ENCODE data around the gene THG1L. TPM values are rescaled to one million over a fixed set of nuclear protein-coding genes. Genes with fewer than 3 reads are reported as not detected.

Gene THG1L
- total RNA-seq, 4 donors from 2014 or later, result 10.3 to 13.9 (median 12.0) TPM

- intact Hi-C loops (cut with DNase I), result loop anchor here (10.0 kb wide), 3 partner anchors 265 to 595 kb away; partner anchors contain the start of gene MED7
- H3K36me3 ChIP-seq, result peaks cover 10 to 24% of the 10 kb centered on the region in 2 donors
- no peak for TF ChIP-seq POLR2A (IDR thresholded peaks at IDR 0.05)
Observed at GRCh38 chr5:157739388-157740228, 8.4 kb downstream of the THG1L start.

GRCh38 chr5:157740229-157740610, 9.0 kb downstream of the THG1L start:
- Histone ChIP-seq H3K27ac (no peak overlapping the region), H3K27me3 (no peaks in the 10 kb centered on the region), H3K4me3 (replicated peaks in 1 of 3) (no peak overlapping the region), H3K4me1 (peaks cover 10 to 13% of the 10 kb centered on the region in 2 donors), H3K36me3 (peaks cover 10 to 19% of the 10 kb centered on the region in 2 donors), H3K9me3 (no peaks in the 10 kb centered on the region)
- intact Hi-C loops (cut with DNase I), result loop anchor here (10.0 kb wide), 2 partner anchors 265 to 415 kb away; no protein-coding TSS in a partner anchor
- peak in 2 of 6 experiments; percentile 10 to 21 for TF ChIP-seq CTCF (IDR thresholded peaks at IDR 0.05)
- no peak for TF ChIP-seq POLR2A (IDR thresholded peaks at IDR 0.05)
- WGBS, 2 donors, result 47 to 58% methylated on average over 3 of the region's 3 CpGs
- no peak for DNase-seq

More at GRCh38 chr5:157739388-157740228, 8.4 kb downstream of the THG1L start:
- H3K27ac ChIP-seq, result no peak overlapping the region
- DNase-seq, result no peak
- H3K4me3 ChIP-seq (replicated peaks in 1 of 3), result no peak overlapping the region
- H3K27me3 ChIP-seq, result no peaks in the 10 kb centered on the region
- H3K4me1 ChIP-seq, result peaks cover 4 to 7% of the 10 kb centered on the region in 2 donors
- no peaks in the 10 kb centered on the region for H3K9me3 ChIP-seq
- 93% methylated on average over 12 of the region's 12 CpGs for WGBS, 2 donors

GRCh38 chr5:157741131-157741530, 9.9 kb downstream of the THG1L start:
- intact Hi-C loops (cut with DNase I), result loop anchor here (10.0 kb wide), 2 partner anchors 266 to 416 kb away; no protein-coding TSS in a partner anchor
- no peak overlapping the region for H3K27ac ChIP-seq
- H3K27me3 ChIP-seq, result no peaks in the 10 kb centered on the region
- 70 to 79% methylated on average over 4 of the region's 4 CpGs for WGBS, 2 donors
- H3K4me3 ChIP-seq (replicated peaks in 1 of 3), result no peak overlapping the region
- H3K36me3 ChIP-seq, result peaks cover 10 to 12% of the 10 kb centered on the region in 2 donors
- no peak for DNase-seq
- no peaks in the 10 kb centered on the region for H3K9me3 ChIP-seq
- peaks cover 10 to 15% of the 10 kb centered on the region in 2 donors for H3K4me1 ChIP-seq
- TF ChIP-seq POLR2A (IDR thresholded peaks at IDR 0.05), result no peak
- no peak for TF ChIP-seq CTCF (IDR thresholded peaks at IDR 0.05)

- peak; percentile 90 to 91 for DNase-seq
- intact Hi-C loops (cut with DNase I), result loop anchor here (10.0 kb wide), 2 partner anchors 269 to 419 kb away; no protein-coding TSS in a partner anchor
- WGBS, 2 donors, result 1% methylated on average over 19 to 37 of the region's 79 CpGs
- no peak within 1 kb of the TSS for H3K27ac ChIP-seq
- peak within 1 kb of the TSS; percentile 19 to 73 (median 58) for H3K4me3 ChIP-seq (replicated peaks in 1 of 3)
- H3K9me3 ChIP-seq, result no peaks in the 10 kb centered on the region
- H3K36me3 ChIP-seq, result peaks cover under 1 to 1% of the 10 kb centered on the region in 2 donors
- peaks cover 10 to 15% of the 10 kb centered on the region in 2 donors for H3K4me1 ChIP-seq
- peak in 1 of 2 donors; percentile 50 for TF ChIP-seq POLR2A (IDR thresholded peaks at IDR 0.05)
- TF ChIP-seq CTCF (IDR thresholded peaks at IDR 0.05), result peak; percentile 74 to 100 (median 100)
- no peaks in the 10 kb centered on the region for H3K27me3 ChIP-seq
Observed at GRCh38 chr5:157743163-157744050, 12.2 kb downstream of the THG1L start, which contains the start of gene LSM11. Gene LSM11, plus strand, starts transcription at chr5:157743712. Its CDS starts 39 bp downstream, at chr5:157743751.

All from thyroid gland (tissue), 4 donors.